HG02763 (cell line): Measurements from ENCODE around the gene PRSS8.

Experiments
- ATAC-seq: cut with Tn5 transposase; IDR thresholded peaks from one replicate; pipeline ENCODE4 v1.9.1; 2021; ENCODE audit warnings: mild to moderate bottlenecking, moderate library complexity; ENCODE audit not compliant: unreplicated experiment

PRSS8 gene

DNA sequence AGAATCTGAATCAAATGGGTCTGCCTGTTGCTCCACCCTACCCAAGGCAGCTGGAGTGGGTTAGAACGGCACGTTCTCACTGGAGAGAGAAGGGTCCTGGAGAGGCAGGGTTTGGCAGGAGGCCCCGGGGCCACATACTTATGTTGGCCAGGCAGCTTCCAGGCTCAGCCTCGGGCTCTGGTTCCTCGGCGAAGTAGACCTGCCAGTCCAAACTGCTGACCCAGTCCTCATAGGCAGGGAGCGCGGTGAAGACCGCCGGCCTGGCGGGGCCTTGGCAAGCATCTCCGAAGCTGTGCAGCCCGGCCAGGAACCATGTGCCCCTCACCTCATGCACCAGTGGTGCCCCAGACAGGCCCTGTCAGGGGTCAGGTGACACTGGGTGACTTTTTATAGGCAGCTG is 51.5 kb downstream of the PRSS8 start:
- no peak for ATAC-seq

GRCh38 chr16:31083556-31083955 is 52.0 kb downstream of the PRSS8 start:
- ATAC-seq = no peak

- no peak for ATAC-seq
Observed at GRCh38 chr16:31083081-31083480, 52.4 kb downstream of the PRSS8 start.

DNA sequence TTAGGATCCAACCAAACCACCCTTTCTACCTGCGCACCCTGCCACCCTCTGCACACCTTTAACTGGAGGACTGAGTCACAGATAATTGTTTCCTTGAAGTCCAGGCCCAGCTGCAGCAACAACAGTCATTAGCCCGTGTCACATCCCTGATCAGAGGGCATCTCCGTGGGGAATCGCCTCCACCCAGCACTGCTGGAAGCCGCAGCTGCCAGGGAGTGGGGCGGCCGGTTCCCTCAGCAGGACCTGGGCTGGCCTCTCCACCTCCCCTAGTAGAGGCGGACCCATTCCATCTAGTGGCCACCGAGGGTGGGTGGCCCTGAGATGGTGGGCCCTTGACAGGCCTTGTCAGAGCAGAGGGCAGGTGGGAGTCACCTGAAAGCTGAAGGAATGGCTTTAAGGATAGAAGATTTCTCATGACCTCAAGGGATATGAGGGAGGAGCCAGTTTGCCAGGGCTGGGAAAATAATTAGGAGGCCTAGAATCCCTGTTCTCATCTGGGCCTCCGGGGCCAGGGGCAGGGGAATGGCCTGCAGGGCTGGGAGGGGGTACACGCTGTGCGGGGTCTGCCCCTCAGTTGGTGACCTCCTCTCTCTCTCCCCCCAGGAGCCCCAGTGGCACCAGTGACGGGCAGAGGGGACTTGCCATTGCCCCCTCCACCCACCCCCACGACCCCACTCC is 53.0 kb downstream of the PRSS8 start:
- ATAC-seq = no peak
